UCSD-AML1 (cell line): ENCODE results near the gene PGM5.

Experiments
- DNase-seq: peaks from one replicate; lab custom pipeline; 2025; ENCODE audit not compliant: unreplicated experiment; lab: John Stamatoyannopoulos, UW

The PGM5 gene

GRCh38 chr9:68493541-68493940, 137.1 kb downstream of the PGM5 start:
- no peak for DNase-seq

GRCh38 chr9:68493958-68494577, 137.7 kb downstream of the PGM5 start:
- DNase-seq = no peak

- DNase-seq = no peak
These were observed 138.8 kb downstream of the PGM5 start for GRCh38 chr9:68495247-68495646.

GRCh38 chr9:68496356-68496755, 139.9 kb downstream of the PGM5 start:
- no peak for DNase-seq

GRCh38 chr9:68497629-68498028, 141.2 kb downstream of the PGM5 start:
- DNase-seq = no peak

- DNase-seq = no peak
These were observed 142.4 kb downstream of the PGM5 start for GRCh38 chr9:68498816-68499215.

GRCh38 chr9:68500457-68501381, 144.3 kb downstream of the PGM5 start:
- DNase-seq = no peak

GRCh38 chr9:68502279-68502678, 145.9 kb downstream of the PGM5 start:
- DNase-seq = no peak

GRCh38 chr9:68505681-68506409, 149.4 kb downstream of the PGM5 start:
- no peak for DNase-seq

GRCh38 chr9:68506551-68506950, 150.1 kb downstream of the PGM5 start:
- DNase-seq = no peak

- DNase-seq = no peak
These were observed 150.9 kb downstream of the PGM5 start for GRCh38 chr9:68507130-68507805.

GRCh38 chr9:68507806-68508145, 151.4 kb downstream of the PGM5 start:
- no peak for DNase-seq

GRCh38 chr9:68508547-68508946, 152.1 kb downstream of the PGM5 start:
- no peak for DNase-seq

GRCh38 chr9:68509689-68510088, 153.3 kb downstream of the PGM5 start:
- no peak for DNase-seq

GRCh38 chr9:68513385-68513784, 157.0 kb downstream of the PGM5 start:
- DNase-seq = no peak

- DNase-seq = no peak
These were observed 157.6 kb downstream of the PGM5 start for GRCh38 chr9:68513981-68514380.

- DNase-seq = no peak
These were observed 159.1 kb downstream of the PGM5 start for GRCh38 chr9:68515326-68516017.

- DNase-seq = no peak
These were observed 165.7 kb downstream of the PGM5 start for GRCh38 chr9:68522131-68522530.

GRCh38 chr9:68522954-68523353, 166.5 kb downstream of the PGM5 start:
- DNase-seq = no peak

- no peak for DNase-seq
These were observed 167.0 kb downstream of the PGM5 start for GRCh38 chr9:68523367-68523936.
